HTR-8/SVneo (cell line): Measurements from ENCODE around the gene TMPRSS15.

Experiments
- DNase-seq: peaks from one replicate; pipeline ENCODE4 v3.0.0; 2011; ENCODE audit warnings: low spot score, mixed read lengths; ENCODE audit not compliant: insufficient read length
- FAIRE-seq: peaks from 2 replicates; lab custom pipeline; 2011; peaks lifted over from hg19 to GRCh38; lab: Jason Lieb, UNC

TMPRSS15 gene

DNA sequence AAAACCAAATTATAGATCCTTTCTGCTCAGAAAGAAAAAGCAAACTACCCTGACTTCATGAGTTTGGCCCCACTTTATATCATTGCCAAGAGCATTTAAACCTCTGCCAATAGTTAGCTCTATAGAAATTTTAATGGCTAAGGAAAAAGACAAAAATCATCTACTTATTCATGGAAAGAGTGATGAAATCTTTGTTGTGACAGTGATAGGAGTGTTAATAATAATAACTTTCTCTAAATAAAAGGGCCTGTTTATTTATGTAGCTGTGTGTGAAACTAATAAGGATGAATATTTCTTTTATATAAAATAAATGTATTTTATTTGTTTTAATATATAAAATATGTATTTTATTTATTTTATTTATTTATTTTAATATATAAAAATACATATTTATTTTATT lies 152.5 kb downstream of the TMPRSS15 start:
- FAIRE-seq, result no peak

DNA sequence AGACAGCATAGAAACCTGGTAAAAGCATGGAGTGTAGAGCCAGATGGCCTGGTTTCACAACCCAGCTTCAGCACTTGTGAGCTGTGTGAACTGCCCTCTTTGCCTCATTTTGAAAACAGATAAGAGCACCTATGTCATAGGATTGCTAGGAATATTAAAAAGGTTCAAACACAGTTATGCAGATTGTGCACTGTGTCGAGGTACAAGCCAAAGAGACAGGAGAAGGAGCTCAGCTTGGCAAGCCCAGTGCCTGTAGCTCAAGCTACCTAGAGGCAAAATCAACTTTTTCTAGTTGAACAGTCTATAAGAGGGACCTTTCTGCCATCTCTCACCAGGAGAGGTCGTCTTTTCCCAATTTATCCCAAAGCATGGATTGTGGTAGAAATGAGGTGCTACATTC lies 153.9 kb downstream of the TMPRSS15 start:
- DNase-seq (no peak), FAIRE-seq (no peak)

More for the DNA sequence above, 152.5 kb downstream of the TMPRSS15 start:
- no peak for DNase-seq

GRCh38 chr21:18248171-18248570 lies 155.4 kb downstream of the TMPRSS15 start:
- no peak for FAIRE-seq
- no peak for DNase-seq

GRCh38 chr21:18245464-18245967 lies 158.1 kb downstream of the TMPRSS15 start:
- DNase-seq, result no peak
- FAIRE-seq, result no peak

DNA sequence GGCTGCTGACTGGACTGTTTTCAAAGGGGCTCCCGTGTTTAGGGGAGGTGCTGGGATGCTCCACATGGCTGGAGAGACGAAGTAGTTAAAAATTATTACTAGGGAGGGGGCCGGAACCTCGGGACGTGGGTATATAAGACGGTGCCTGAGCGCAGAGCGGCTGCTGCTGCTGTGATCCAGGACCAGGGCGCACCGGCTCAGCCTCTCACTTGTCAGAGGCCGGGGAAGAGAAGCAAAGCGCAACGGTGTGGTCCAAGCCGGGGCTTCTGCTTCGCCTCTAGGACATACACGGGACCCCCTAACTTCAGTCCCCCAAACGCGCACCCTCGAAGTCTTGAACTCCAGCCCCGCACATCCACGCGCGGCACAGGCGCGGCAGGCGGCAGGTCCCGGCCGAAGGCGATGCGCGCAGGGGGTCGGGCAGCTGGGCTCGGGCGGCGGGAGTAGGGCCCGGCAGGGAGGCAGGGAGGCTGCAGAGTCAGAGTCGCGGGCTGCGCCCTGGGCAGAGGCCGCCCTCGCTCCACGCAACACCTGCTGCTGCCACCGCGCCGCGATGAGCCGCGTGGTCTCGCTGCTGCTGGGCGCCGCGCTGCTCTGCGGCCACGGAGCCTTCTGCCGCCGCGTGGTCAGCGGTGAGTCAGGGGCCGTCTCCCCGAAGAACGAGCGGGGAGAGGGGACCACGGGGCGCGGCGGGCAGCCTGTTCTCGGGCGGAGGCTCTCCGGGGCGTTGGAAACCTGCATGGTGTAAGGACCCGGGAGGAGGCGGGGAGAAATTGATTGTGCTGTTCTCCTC lies 158.7 kb downstream of the TMPRSS15 start, which contains the start of gene CHODL:
Gene CHODL (plus strand): TSS at position 163 of the 793 bp plus-strand sequence. CDS start 391 bp downstream, at position 554.
- FAIRE-seq (no peak), DNase-seq (no peak)

DNA sequence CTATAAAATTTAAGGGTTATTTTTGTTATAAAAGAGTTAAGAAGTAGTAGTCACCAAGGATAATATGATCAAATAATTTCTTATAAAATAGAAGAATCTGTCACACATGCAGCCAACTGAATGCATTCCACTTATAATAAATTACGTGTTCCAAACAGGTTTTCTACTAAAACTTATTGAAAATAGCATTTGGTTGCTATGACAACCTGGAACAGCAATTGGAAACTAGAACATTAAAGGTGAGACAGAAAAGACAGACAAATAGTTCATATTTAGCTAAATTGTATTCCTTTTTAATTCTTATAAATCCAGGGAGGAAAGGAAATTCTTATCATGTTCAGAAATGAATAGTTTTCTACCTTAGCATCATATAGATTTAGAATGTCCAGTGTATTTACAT lies 168.0 kb downstream of the TMPRSS15 start:
- no peak for FAIRE-seq
- DNase-seq, result no peak

- DNase-seq (no peak), FAIRE-seq (no peak)
These were observed 175.4 kb downstream of the TMPRSS15 start for GRCh38 chr21:18228060-18228739.

DNA sequence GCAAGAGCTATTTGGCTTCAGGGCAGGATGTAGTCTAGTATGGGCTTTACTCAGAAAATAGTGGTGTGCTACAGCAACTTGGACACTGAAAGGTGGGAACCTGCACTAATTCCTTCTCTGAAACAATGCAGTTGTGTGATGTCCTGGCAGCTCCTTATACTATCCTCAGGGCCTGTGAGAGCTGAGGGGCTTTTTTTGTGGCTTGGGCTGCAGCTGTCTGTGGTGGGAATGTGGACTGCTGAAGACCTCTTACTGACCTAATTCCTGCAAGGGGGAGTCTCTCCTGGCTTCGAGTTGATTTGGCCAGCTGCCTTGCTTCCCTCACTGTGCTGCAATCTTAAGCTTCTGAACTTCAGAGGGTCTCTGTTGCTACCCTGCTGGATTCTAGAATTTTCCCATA lies 181.2 kb downstream of the TMPRSS15 start:
- DNase-seq (no peak), FAIRE-seq (no peak)

DNA sequence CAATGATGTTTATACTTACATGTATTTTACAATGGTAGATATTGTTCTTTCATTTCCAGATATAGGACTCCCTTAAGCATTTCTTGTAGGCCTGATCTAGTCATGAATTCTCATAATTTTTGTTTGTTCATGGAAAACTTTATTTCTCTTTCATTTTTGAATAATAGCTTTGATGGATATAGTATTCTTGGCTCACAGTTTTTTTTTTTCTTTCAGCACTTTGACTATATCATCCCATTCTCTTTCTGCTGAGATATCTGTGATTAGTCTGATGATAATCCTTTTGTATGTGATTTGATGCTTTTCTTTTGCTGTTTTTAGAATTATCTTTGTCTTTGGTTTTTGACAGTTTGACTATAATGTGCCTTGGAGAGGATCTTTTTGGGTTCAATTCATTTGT lies 183.1 kb downstream of the TMPRSS15 start:
- no peak for DNase-seq
- FAIRE-seq, result no peak
